Lung (tissue), 12 donors: ENCODE measurements around the gene LSMEM2. TPM values are rescaled to one million over a fixed set of nuclear protein-coding genes. Genes with fewer than 3 reads are reported as not detected.
A peak's percentile ranks its signal among the peaks of the same experiment; 100 is the strongest.

ENCODE experiments used
- ATAC-seq: fragments of 200-7000 bp; cut with Tn5 transposase; one replicate; pipeline ENCODE4 v1.9.1; 2020; ENCODE audit warnings: moderate number of reproducible peaks; ENCODE audit not compliant: insufficient read depth, low FRiP score
- DNase-seq, 3 donors: peaks; one replicate each; pipeline ENCODE4 v3.0.0-alpha.2; 2013 to 2017
- H3K27ac ChIP-seq, 2 donors: one replicate each; pipeline ENCODE4 v1.5.1; 2013; ENCODE audit warnings: mild to moderate bottlenecking in 2 of 2, moderate library complexity in 2 of 2, control low read depth in 1 of 2, inconsistent platforms in 1 of 2, low read depth in 1 of 2, low read length in 1 of 2
- H3K27me3 ChIP-seq, 3 donors: one replicate each; pipeline ENCODE4 v1.5.1; 2013; ENCODE audit warnings: low read length in 2 of 3; ENCODE audit not compliant: control insufficient read depth in 3 of 3, insufficient read depth in 3 of 3
- H3K36me3 ChIP-seq, 4 donors: one replicate each; pipeline ENCODE4 v1.5.1; 2013; ENCODE audit warnings: low read length in 4 of 4, mild to moderate bottlenecking in 1 of 4, moderate library complexity in 1 of 4; ENCODE audit not compliant: control insufficient read depth in 4 of 4, insufficient read depth in 4 of 4
- H3K4me1 ChIP-seq, 5 donors: one replicate each; pipeline ENCODE4 v1.5.1; 2013; ENCODE audit warnings: low read length in 5 of 5, mild to moderate bottlenecking in 2 of 5, moderate library complexity in 1 of 5; ENCODE audit not compliant: control insufficient read depth in 5 of 5, insufficient read depth in 5 of 5
- H3K4me3 ChIP-seq: one replicate; pipeline ENCODE4 v1.5.1; 2013; ENCODE audit warnings: mild to moderate bottlenecking, control low read depth, moderate library complexity
- H3K9ac ChIP-seq, 2 donors: one replicate each; pipeline ENCODE4 v1.5.1; 2013; ENCODE audit warnings: low read length in 2 of 2, control low read depth in 1 of 2; ENCODE audit not compliant: insufficient read depth in 1 of 2
- H3K9me3 ChIP-seq, 4 donors: one replicate each; pipeline ENCODE4 v1.5.1; 2013; ENCODE audit warnings: low read length in 3 of 4, mild to moderate bottlenecking in 1 of 4, moderate library complexity in 1 of 4; ENCODE audit not compliant: control insufficient read depth in 4 of 4, insufficient read depth in 3 of 4
- CTCF ChIP-seq: IDR thresholded peaks from 2 replicates; pipeline ENCODE4 v1.5.1; 2012; ENCODE audit warnings: mild to moderate bottlenecking; ENCODE audit errors: control extremely low read depth, extremely low read depth
- WGBS, 2 donors: extraction: QIAGEN DNeasy Blood & Tissue Kit; methylation state at CpG; one replicate each; pipeline ENCODE4 v1.1.7; 2013; 5-methylcytosine and 5-hydroxymethylcytosine counted together
- polyA plus RNA-seq, 2 donors: library from polyadenylated mRNA; stranded (reverse); fragments of 200-250 nt; gene quantifications; one replicate each; pipeline ENCODE4 v1.2.1, GENCODE V29; 2013
- total RNA-seq, 2 donors: library from RNA; depleted of rRNA in 1 of 2; stranded (reverse); fragments of >200 nt in 1 of 2; gene quantifications; one replicate each; pipeline ENCODE4 v1.2.1, GENCODE V29; 2014 to 2021
- donor health status: control.
- donor health status: control.
- donor health status: Bipolar disorder and iron deficiency.
- donor health status: healthy.
- donor health status: DM: yes; HTN: yes; CAD: no.

The LSMEM2 gene
- total and polyA plus RNA-seq, 4 donors = 0.10 to 0.49 (median 0.12) TPM; not detected in 1

GRCh38 chr3:50255251-50255615, 23.7 kb upstream of the LSMEM2 start:
- H3K4me3 ChIP-seq = no peak overlapping the region
- H3K9ac ChIP-seq = no peak overlapping the region
- H3K9me3 ChIP-seq = peaks cover 0 to 4% (median 0%) of the 10 kb centered on the region in 4 donors
- peak overlapping the region; percentile 80 to 93 for H3K27ac ChIP-seq
- peaks cover 0 to 43% (median 0%) of the 10 kb centered on the region in 5 donors for H3K4me1 ChIP-seq
- no peak for TF ChIP-seq CTCF
- no peak for ATAC-seq
- DNase-seq = no peak
- H3K27me3 ChIP-seq = no peaks in the 10 kb centered on the region
- WGBS, 2 donors = 74 to 90% methylated on average over 9 of the region's 9 CpGs
- peaks cover 19 to 72% (median 38%) of the 10 kb centered on the region in 4 donors for H3K36me3 ChIP-seq

- Histone ChIP-seq H3K4me3 (no peak overlapping the region), H3K4me1 (peaks cover 0 to 34% (median 9%) of the 10 kb centered on the region in 5 donors), H3K36me3 (peaks cover 19 to 59% (median 34%) of the 10 kb centered on the region in 4 donors), H3K27ac (peak overlapping the region in 1 of 2 donors; percentile 82), H3K27me3 (no peaks in the 10 kb centered on the region), H3K9ac (no peak overlapping the region), H3K9me3 (peaks cover 0 to 4% (median 0%) of the 10 kb centered on the region in 4 donors)
- WGBS, 2 donors = 87 to 93% methylated on average over 20 of the region's 20 CpGs
- no peak for DNase-seq
- TF ChIP-seq CTCF = no peak
- ATAC-seq = no peak
Measured at GRCh38 chr3:50256978-50257890, 21.7 kb upstream of the LSMEM2 start.

GRCh38 chr3:50258029-50258680, 20.7 kb upstream of the LSMEM2 start:
- Histone ChIP-seq H3K36me3 (peaks cover 19 to 52% (median 31%) of the 10 kb centered on the region in 4 donors), H3K27me3 (no peaks in the 10 kb centered on the region), H3K9ac (no peak overlapping the region), H3K4me3 (no peak overlapping the region), H3K27ac (peak overlapping the region in 1 of 2 donors; percentile 78), H3K9me3 (peaks cover 0 to 4% (median 0%) of the 10 kb centered on the region in 4 donors), H3K4me1 (peaks cover 0 to 32% (median 9%) of the 10 kb centered on the region in 5 donors)
- DNase-seq (no peak), ATAC-seq (no peak)
- no peak for TF ChIP-seq CTCF
- 68 to 78% methylated on average over 17 of the region's 17 CpGs for WGBS, 2 donors
